Uterine smooth muscle cell (primary cell): ENCODE measurements around the gene NUTM2D. TPM values are rescaled to one million over a fixed set of nuclear protein-coding genes. Genes with fewer than 3 reads are reported as not detected.

ENCODE experiments used
- total RNA-seq: library from RNA; depleted of rRNA; stranded (reverse); fragments of >200 nt; gene quantifications from 2 replicates; pipeline ENCODE4 v1.2.3, GENCODE V29; 2014

Gene NUTM2D, protein sequence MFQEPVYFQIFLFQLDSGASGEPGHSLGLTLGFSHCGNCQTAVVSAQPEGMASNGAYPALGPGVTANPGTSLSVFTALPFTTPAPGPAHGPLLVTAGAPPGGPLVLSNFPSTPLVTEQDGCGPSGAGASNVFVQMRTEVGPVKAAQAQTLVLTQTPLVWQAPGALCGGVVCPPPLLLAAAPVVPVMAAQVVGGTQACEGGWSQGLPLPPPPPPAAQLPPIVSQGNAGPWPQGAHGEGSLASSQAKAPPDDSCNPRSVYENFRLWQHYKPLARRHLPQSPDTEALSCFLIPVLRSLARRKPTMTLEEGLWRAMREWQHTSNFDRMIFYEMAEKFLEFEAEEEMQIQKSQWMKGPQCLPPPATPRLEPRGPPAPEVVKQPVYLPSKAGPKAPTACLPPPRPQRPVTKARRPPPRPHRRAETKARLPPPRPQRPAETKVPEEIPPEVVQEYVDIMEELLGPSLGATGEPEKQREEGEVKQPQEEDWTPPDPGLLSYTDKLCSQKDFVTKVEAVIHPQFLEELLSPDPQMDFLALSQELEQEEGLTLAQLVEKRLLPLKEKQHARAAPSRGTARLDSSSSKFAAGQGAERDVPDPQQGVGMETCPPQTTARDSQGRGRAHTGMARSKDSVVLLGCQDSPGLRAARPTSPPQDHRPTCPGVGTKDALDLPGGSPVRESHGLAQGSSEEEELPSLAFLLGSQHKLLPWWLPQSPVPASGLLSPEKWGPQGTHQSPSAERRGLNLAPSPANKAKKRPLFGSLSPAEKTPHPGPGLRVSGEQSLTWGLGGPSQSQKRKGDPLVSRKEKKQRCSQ
- total RNA-seq = 0.33 and 0.62 TPM in 2 replicates

DNA sequence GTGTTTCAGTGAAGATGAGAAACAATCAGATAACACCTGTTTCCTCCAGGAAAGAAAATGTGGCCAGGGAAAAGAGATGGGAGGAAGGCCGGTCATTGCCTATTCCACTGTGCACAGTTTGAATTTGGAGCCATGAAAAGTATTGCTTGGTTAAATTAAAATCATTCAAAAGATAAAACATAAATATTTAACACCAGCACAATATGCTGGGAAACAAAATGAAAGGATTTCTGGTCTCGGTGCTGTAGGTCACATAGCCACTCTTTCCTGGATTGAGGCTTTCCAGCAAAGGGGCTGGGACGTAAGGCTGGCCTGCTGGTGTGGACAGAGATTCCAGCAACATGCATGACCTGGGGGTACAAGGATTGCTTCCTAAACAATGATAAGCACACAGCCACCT lies at the start of gene NUTM2D:
Gene NUTM2D, plus strand, starts transcription at position 301 of the 400 bp plus-strand sequence. CDS start 522 bp downstream, outside the sequence.

Other genes starting within 250 kb of the NUTM2D start
- gene NUTM2A, start 132.3 kb upstream of the NUTM2D start, total RNA-seq = 0.62 TPM in 1 of 2 replicates, not detected in the other
- 33.6 and 34.5 TPM in 2 replicates for gene MINPP1, start 147.1 kb downstream of the NUTM2D start, total RNA-seq